HepG2 (cell line): ENCODE data around the gene CPT1C. TPM values are rescaled to one million over a fixed set of nuclear protein-coding genes. Genes with fewer than 3 reads are reported as not detected.

Experiments
- CBFB ChIP-seq: sonication (generic); formaldehyde crosslinking; IDR thresholded peaks from 2 replicates; pipeline ENCODE4 v1.4.0; 2020; ENCODE audit warnings: missing genetic modification reagents
- CENPX ChIP-seq: sonication (generic); formaldehyde crosslinking; IDR thresholded peaks from 2 replicates; pipeline ENCODE4 v1.9.0; 2021; ENCODE audit warnings: mild to moderate bottlenecking, missing genetic modification reagents, moderate library complexity
- FIP1L1 ChIP-seq: fragments of 200-400 bp; formaldehyde crosslinking; IDR thresholded peaks from 2 replicates; pipeline ENCODE4 v1.6.1; 2018; ENCODE audit warnings: low read depth, mild to moderate bottlenecking, low read length, moderate library complexity, borderline replicate concordance; ENCODE audit not compliant: insufficient read depth
- FOXC1 ChIP-seq: sonication (generic); formaldehyde crosslinking; IDR thresholded peaks from 2 replicates; pipeline ENCODE4 v1.8.0; 2022; ENCODE audit warnings: mild to moderate bottlenecking, missing genetic modification reagents, borderline replicate concordance
- GTF3A ChIP-seq: sonication (generic); formaldehyde crosslinking; conservative IDR thresholded peaks from 2 replicates; pipeline ENCODE4 v1.4.0; 2020; ENCODE audit warnings: mild to moderate bottlenecking, missing genetic modification reagents
- HNF1A ChIP-seq, 2 experiments: sonication (generic) in 1 of 2; formaldehyde crosslinking in 1 of 2; IDR thresholded peaks; 2 replicates each; pipeline versions ENCODE4 v1.4.0 to v1.6.1; 2016 to 2020; ENCODE audit warnings: borderline replicate concordance in 1 of 2, low read depth in 1 of 2, mild to moderate bottlenecking in 1 of 2, missing genetic modification reagents in 1 of 2
- HOXD1 ChIP-seq: sonication (generic); formaldehyde crosslinking; IDR thresholded peaks from 2 replicates; pipeline ENCODE4 v1.5.0; 2020; ENCODE audit warnings: missing genetic modification reagents
- MED8 ChIP-seq: sonication (generic); formaldehyde crosslinking; IDR thresholded peaks from 2 replicates; pipeline ENCODE4 v1.8.1; 2023; ENCODE audit warnings: mild to moderate bottlenecking, missing genetic modification reagents; ENCODE audit not compliant: insufficient replicate concordance
- MYC ChIP-seq: sonication (generic); formaldehyde crosslinking; IDR thresholded peaks from 2 replicates; pipeline ENCODE4 v1.9.0; 2021; ENCODE audit warnings: missing genetic modification reagents, borderline replicate concordance
- NCOA2 ChIP-seq: sonication (generic); formaldehyde crosslinking; IDR thresholded peaks from 2 replicates; pipeline ENCODE4 v1.8.0; 2022; ENCODE audit warnings: inconsistent platforms
- PAX8 ChIP-seq: sonication (generic); formaldehyde crosslinking; IDR thresholded peaks from 2 replicates; pipeline ENCODE4 v1.8.0; 2022; ENCODE audit warnings: mild to moderate bottlenecking, missing genetic modification reagents, borderline replicate concordance
- RBM39 ChIP-seq: fragments of 200-400 bp; formaldehyde crosslinking; IDR thresholded peaks from one replicate; pipeline ENCODE4 v1.6.1; 2018; ENCODE audit warnings: antibody characterized with exemption, mild to moderate bottlenecking, low read depth, low read length; ENCODE audit not compliant: poor library complexity, severe bottlenecking
- TMF1 ChIP-seq: sonication (generic); formaldehyde crosslinking; IDR thresholded peaks from 2 replicates; pipeline ENCODE4 v1.8.1; 2022; ENCODE audit warnings: low read depth, missing genetic modification reagents
- WIZ ChIP-seq: sonication (generic); formaldehyde crosslinking; IDR thresholded peaks from 2 replicates; pipeline ENCODE4 v1.5.1; 2020; ENCODE audit warnings: mild to moderate bottlenecking, missing genetic modification reagents
- YEATS4 ChIP-seq: sonication (generic); formaldehyde crosslinking; IDR thresholded peaks from 2 replicates; pipeline ENCODE4 v1.4.0; 2020; ENCODE audit warnings: missing genetic modification reagents, borderline replicate concordance
- ZBTB3 ChIP-seq: sonication (generic); formaldehyde crosslinking; IDR thresholded peaks from 2 replicates; pipeline ENCODE4 v1.4.0; 2020; ENCODE audit warnings: low read depth, mild to moderate bottlenecking, moderate library complexity, missing genetic modification reagents, borderline replicate concordance
- ZNF350 ChIP-seq: sonication (generic); formaldehyde crosslinking; IDR thresholded peaks from 2 replicates; pipeline ENCODE4 v1.4.0; 2020; ENCODE audit warnings: mild to moderate bottlenecking, low read depth, missing genetic modification reagents, borderline replicate concordance
- ZNF460 ChIP-seq: sonication (generic); formaldehyde crosslinking; IDR thresholded peaks from 2 replicates; pipeline ENCODE4 v1.5.1; 2020; ENCODE audit warnings: missing genetic modification reagents, mild to moderate bottlenecking, borderline replicate concordance
- ZNF468 ChIP-seq: sonication (generic); formaldehyde crosslinking; IDR thresholded peaks from 2 replicates; pipeline ENCODE4 v1.8.0; 2022; ENCODE audit warnings: mild to moderate bottlenecking, moderate library complexity, missing genetic modification reagents
- ZNF558 ChIP-seq: sonication (generic); formaldehyde crosslinking; IDR thresholded peaks from 2 replicates; pipeline ENCODE4 v1.9.0; 2022; ENCODE audit warnings: mild to moderate bottlenecking, missing genetic modification reagents, borderline replicate concordance
- ZNF720 ChIP-seq: sonication (generic); formaldehyde crosslinking; IDR thresholded peaks from 2 replicates; pipeline ENCODE4 v1.4.0; 2020; ENCODE audit warnings: missing genetic modification reagents
- ZNF792 ChIP-seq: IDR thresholded peaks from 2 replicates; pipeline ENCODE4 v1.6.1; 2016
- ZNF850 ChIP-seq: sonication (generic); formaldehyde crosslinking; conservative IDR thresholded peaks from 2 replicates; pipeline ENCODE4 v1.9.0; 2021; ENCODE audit warnings: mild to moderate bottlenecking, missing genetic modification reagents
- polyA plus RNA-seq, 8 experiments: library from polyadenylated mRNA; depleted of rRNA in 3 of 8; stranded (reverse) in 7 of 8; unstranded in 1 of 8; fragments of >200 nt; fragmentation: Illumina TruSeq in 4 of 8; extraction: Trizol in 4 of 8; gene quantifications; 2 replicates each; pipeline versions ENCODE4 v1.2.1 to v1.2.3, GENCODE V29; 2011 to 2016; ENCODE audit warnings: low read depth in 4 of 8, missing spikeins in 1 of 8, mixed read lengths in 1 of 8; ENCODE audit not compliant: insufficient read depth in 1 of 8
- total RNA-seq, 5 experiments: library from RNA; depleted of rRNA; stranded (reverse); fragments of >200 nt; fragmentation: Illumina TruSeq; extraction: Trizol; gene quantifications; 2 replicates each; pipeline ENCODE4 v1.2.3, GENCODE V29; 2016; ENCODE audit warnings: low read depth in 1 of 5
- TF ChIP-seq, protein P1 (sequence below): IDR thresholded peaks from 2 replicates; pipeline ENCODE4 v1.6.1; 2012; ENCODE audit warnings: low read depth, low read length, improper control_type of control experiment

CPT1C gene
- total and polyA plus RNA-seq, 2 of the 13 experiments (the other 11 are each of a cell fraction or from before 2014, with no cell fraction given): 0.18 TPM; not detected in 1

- TF ChIP-seq, protein P1, sequence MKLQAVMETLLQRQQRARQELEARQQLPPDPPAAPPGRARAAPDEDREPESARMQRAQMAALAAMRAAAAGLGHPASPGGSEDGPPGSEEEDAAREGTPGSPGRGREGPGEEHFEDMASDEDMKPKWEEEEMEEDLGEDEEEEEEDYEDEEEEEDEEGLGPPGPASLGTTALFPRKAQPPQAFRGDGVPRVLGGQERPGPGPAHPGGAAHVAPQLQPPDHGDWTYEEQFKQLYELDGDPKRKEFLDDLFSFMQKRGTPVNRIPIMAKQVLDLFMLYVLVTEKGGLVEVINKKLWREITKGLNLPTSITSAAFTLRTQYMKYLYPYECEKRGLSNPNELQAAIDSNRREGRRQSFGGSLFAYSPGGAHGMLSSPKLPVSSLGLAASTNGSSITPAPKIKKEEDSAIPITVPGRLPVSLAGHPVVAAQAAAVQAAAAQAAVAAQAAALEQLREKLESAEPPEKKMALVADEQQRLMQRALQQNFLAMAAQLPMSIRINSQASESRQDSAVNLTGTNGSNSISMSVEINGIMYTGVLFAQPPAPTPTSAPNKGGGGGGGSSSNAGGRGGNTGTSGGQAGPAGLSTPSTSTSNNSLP: no peak
- TF ChIP-seq CENPX: no peak
- TF ChIP-seq CBFB: 0 out of 2 replicates have a peak, but pooled peaks have one; percentile 45
- no peak for TF ChIP-seq ZNF350 (CRISPR knock-in tag)
- peak; percentile 68; the same call in 1 of the 2 replicates for TF ChIP-seq HOXD1 (CRISPR knock-in tag)
- TF ChIP-seq GTF3A (CRISPR knock-in tag): no peak
- no peak for TF ChIP-seq ZBTB3 (CRISPR knock-in tag)
- TF ChIP-seq FOXC1 (CRISPR knock-in tag): no peak
- peak; percentile 58 for TF ChIP-seq MED8 (CRISPR knock-in tag)
- 0 out of 2 replicates have a peak, but pooled peaks have one; percentile 53 for TF ChIP-seq ZNF720
- 0 out of 2 replicates have a peak, but pooled peaks have one; percentile 40 for TF ChIP-seq ZNF468 (CRISPR knock-in tag)
- TF ChIP-seq TMF1 (CRISPR knock-in tag): peak; percentile 40; the same call in 1 of the 2 replicates
- TF ChIP-seq WIZ: no peak
- TF ChIP-seq RBM39: peak; percentile 36
- no peak for TF ChIP-seq ZNF850 (CRISPR knock-in tag)
- TF ChIP-seq ZNF558 (CRISPR knock-in tag): no peak
- TF ChIP-seq ZNF792: no peak; the same call in none of the 2 replicates
- TF ChIP-seq NCOA2 (CRISPR knock-in tag): 0 out of 2 replicates have a peak, but pooled peaks have one; percentile 18
- TF ChIP-seq MYC (CRISPR knock-in tag): peak; percentile 99
- no peak for TF ChIP-seq ZNF460 (CRISPR knock-in tag)
- TF ChIP-seq PAX8: peak; percentile 56; the same call in 1 of the 2 replicates
- no peak for TF ChIP-seq FIP1L1
- TF ChIP-seq YEATS4 (CRISPR knock-in tag): peak; percentile 98
- no peak for TF ChIP-seq HNF1A (IDR thresholded peaks at IDR 0.05; ENCODE audit: low read depth)
- peak; percentile 46; the same call in 1 of the 2 replicates for TF ChIP-seq HNF1A (CRISPR knock-in tag; IDR thresholded peaks at IDR 0.05; ENCODE audit: borderline replicate concordance)
These were observed 13.6 kb upstream of the CPT1C start, which contains the start of gene PRMT1 (continued) for GRCh38 chr19:49677231-49677900.
